HG02870 (cell line): Measurements from ENCODE around the gene PBLD.

ENCODE experiments used
- ATAC-seq: cut with Tn5 transposase; IDR thresholded peaks from one replicate; pipeline ENCODE4 v1.9.1; 2021; ENCODE audit warnings: mild to moderate bottlenecking, moderate library complexity; ENCODE audit not compliant: unreplicated experiment

Gene PBLD

DNA sequence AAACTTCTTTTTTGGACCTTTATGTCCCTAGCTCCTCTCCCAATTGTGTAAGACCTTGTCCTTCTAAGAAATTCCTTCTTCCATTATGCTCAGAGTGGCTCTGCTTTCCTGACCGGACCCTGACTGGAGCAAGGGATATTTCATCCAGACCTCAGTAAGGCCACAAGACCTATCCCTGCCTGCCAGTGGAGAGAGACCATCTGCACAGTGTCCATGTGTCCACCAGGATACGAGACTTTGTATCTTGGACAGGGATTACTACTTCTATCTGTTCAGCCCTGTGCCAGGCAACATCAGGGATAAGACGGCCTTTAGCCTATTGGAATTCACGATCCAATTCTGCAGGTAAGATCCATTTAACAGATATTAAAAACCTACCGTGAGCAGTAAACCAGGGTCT is 93.7 kb downstream of the PBLD start:
- ATAC-seq, result no peak

DNA sequence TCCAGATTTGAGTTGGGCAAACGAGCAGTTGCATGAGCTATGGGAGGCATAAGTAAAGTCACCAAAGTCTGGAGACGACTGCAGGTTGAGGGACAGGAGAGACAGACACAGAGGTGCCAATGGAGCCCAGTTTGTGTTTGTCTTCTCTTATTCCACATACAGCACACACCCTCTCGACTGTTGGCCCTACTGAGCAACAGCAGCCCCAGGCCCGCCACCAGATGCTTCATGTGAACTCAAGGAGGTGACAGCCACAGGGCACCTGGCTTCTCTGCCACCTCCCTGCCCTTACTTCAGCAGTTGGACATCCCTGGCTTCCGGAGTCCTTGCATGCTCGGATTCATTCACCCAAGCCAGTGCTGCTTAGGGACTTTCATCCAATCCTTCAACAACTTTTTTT is 94.4 kb downstream of the PBLD start:
- ATAC-seq, result no peak

DNA sequence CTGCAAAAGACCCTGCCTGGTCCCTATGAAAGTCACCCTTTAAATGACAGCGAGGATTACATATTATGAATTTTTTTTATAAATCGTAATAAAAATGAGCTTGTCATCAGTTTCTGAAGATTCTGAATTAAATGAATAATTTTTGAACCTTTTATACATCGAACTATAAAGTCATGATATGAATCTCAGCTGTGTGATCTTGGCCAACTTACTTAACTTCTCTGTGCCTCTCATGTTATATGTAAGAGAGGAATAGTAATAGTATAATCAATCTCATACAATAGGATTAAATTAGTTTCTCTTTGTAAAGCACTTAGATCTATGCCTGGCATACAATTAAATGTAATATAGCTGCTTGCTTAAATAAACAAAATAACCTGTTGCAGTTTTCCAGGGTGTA is 95.6 kb downstream of the PBLD start:
- ATAC-seq, result no peak

DNA sequence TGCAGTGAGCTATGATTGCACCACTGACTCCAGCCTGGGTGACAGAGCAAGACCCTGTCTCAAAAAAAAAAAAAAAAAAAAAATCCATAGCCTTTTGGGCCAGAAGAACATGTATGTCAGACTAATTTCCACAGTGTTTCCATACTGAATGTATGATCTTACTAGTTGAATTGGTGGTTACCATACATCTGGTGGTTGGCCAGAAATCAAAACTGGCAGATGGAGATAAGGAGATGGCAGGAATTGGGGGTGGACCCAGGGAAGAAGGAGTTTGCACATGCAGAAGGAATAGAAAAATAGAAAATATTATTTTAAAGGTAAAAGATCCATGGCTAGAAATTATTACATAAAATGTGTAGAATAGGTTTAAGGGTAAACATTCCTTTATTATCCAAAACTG is 97.1 kb downstream of the PBLD start:
- no peak for ATAC-seq

DNA sequence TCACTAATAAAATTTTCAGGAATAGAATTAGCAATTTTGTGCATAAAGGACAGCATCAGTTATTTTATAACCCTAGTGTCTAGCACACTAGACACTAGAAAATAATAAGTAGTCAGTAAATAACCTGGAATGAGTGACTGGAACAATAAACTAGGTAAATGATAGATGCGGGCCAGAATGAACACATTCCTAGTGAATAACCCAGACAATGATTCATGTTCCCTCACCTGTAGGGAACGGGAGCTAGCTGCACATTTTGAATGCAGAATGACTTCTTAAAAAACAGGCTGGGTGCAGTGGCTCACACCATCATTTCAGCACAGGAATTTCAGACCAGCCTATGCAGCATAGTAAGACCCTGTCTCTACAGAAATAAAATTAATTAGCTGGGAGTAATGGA is 97.6 kb downstream of the PBLD start:
- no peak for ATAC-seq

DNA sequence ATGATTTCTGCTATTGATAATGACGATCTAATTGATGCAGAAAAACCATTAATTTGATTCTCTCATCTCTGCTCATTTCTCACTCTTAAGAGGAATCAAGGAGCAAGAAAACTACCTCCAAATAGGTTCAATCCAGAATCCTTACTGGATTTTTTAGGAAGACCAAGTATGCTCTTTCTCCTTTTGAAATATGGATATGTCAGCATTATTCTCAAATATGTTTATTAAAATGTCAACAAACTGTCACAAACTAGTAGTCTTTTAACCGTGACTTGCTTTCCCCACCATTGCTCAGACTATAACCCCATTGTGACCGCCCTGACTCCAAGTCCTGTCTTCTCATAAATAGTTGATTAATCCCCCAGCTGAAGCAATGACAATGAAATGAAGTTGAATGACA is 99.7 kb downstream of the PBLD start:
- no peak for ATAC-seq
